ENCODE measurements around the gene NIPAL1.

Gene NIPAL1

DNA sequence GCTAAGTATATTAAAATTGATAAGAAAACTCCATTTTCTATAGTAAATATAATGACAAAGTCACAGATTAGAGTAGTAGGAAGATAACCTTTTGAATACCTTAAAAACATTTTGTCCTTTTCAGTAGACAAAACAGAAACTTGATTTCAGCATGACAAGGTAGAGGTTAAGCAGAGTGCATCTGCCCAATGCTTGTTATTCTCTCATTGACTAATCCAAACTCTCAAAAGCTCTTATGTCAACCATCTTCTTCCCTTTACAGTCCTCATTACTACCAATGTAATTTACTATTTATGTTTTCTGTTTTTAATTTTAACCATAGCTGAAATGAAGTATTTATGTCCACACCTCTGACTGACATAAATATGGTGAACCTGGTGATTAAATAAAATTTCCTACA lies 11.1 kb downstream of the NIPAL1 start:
- Histone ChIP-seq H3K36me3 (ENCODE audit: insufficient read depth, low read length) (no peaks in the 10 kb centered on the region), H3K4me1 (ENCODE audit: insufficient read depth, low read length) (no peaks in the 10 kb centered on the region), H3K9me3 (ENCODE audit: low read length) (no peaks in the 10 kb centered on the region), H3K27ac (ENCODE audit: low read depth, low read length) (no peak overlapping the region), H3K9ac (ENCODE audit: low read length) (no peak overlapping the region), H3K4me3 (ENCODE audit: low read depth in 1 of 2, low read length in 2 of 2) (no peak overlapping the region), H3K27me3 (ENCODE audit: control insufficient read depth in 1 of 2, insufficient read depth in 2 of 2, low read length in 2 of 2) (no peaks in the 10 kb centered on the region)

DNA sequence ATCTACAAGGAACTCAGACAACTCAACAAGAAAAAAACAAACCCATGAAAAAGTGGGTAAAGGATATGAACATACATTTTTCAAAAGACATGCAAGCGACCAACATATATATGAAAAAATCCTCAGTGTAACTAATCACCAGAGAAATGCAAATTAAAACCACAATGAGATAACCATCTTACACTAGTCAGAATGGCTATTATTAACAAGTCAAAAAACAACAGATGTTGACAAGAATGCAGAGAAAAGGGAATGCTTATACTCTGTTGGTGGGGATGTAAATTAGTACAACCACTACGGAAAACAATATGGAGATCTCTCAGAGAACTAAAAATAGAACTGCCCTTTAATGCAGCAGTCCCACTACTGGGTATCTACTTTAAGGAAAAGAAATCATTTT lies 12.1 kb downstream of the NIPAL1 start:
- Histone ChIP-seq H3K27me3 (ENCODE audit: control insufficient read depth in 1 of 2, insufficient read depth in 2 of 2, low read length in 2 of 2) (no peaks in the 10 kb centered on the region), H3K9me3 (ENCODE audit: low read length) (no peaks in the 10 kb centered on the region), H3K9ac (ENCODE audit: low read length) (no peak overlapping the region), H3K36me3 (ENCODE audit: insufficient read depth, low read length) (no peaks in the 10 kb centered on the region), H3K4me3 (ENCODE audit: low read depth in 1 of 2, low read length in 2 of 2) (no peak overlapping the region), H3K4me1 (ENCODE audit: insufficient read depth, low read length) (no peaks in the 10 kb centered on the region), H3K27ac (ENCODE audit: low read depth, low read length) (no peak overlapping the region)

DNA sequence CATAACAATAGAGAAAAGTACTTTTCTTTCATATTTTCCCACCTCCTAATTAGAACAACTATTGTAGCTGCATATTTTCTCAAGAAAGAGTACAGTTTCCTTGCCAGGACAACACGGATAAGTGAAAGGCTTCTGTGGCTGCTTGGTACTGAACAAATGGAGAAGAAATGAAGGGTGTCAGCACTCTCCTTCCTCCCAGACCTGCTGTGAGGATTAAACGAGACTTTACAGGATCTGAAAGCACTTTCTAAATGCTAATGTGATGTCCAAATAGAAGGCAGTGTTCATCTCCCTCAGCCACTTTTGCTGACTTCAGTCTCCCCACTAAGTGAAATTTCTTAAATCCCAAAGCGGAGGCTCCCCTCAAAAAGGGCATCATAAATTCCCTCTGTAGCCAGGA lies 13.9 kb downstream of the NIPAL1 start:
- Histone ChIP-seq H3K9ac (ENCODE audit: low read length) (no peak overlapping the region), H3K27me3 (ENCODE audit: control insufficient read depth in 1 of 2, insufficient read depth in 2 of 2, low read length in 2 of 2) (no peaks in the 10 kb centered on the region), H3K9me3 (ENCODE audit: low read length) (no peaks in the 10 kb centered on the region), H3K27ac (ENCODE audit: low read depth, low read length) (no peak overlapping the region), H3K4me1 (ENCODE audit: insufficient read depth, low read length) (no peaks in the 10 kb centered on the region), H3K4me3 (ENCODE audit: low read depth in 1 of 2, low read length in 2 of 2) (no peak overlapping the region), H3K36me3 (ENCODE audit: insufficient read depth, low read length) (no peaks in the 10 kb centered on the region)

DNA sequence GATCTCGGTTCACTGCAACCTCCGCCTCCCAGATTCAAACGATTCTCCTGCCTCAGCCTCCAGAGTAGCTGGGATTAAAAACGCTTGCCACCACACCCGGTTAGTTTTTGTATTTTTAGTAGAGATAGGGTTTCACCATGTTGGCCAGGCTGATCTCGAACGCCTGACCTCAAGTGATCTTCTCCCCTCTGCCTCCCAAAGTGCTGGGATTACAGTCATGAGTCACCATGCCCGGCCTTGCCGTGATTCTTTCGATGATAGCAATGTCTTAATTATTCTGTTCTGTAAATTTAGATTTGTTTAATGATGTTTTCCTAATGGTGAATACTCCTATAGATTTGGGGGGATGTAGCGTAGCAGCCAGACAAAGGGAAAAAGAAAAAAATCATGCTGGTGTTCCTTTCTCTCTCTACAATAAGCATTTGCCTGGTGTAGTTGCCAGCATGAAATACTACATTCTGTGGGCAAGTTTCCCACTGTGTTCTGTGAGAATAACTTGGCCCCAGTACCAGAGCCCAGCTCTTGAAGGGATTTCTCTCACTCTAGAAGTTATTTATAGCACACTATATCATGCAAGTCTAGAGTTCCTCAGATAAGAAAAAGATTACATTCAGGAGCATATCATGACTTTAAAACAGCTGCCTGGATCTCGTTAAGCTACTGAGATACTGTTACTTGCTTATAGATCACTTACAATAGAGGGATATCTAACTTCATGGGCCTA lies 15.4 kb downstream of the NIPAL1 start:
- no peaks in the 10 kb centered on the region for H3K36me3 ChIP-seq (ENCODE audit: insufficient read depth, low read length)
- H3K9me3 ChIP-seq (ENCODE audit: low read length), result no peaks in the 10 kb centered on the region
- no peak overlapping the region for H3K9ac ChIP-seq (ENCODE audit: low read length)
- no peaks in the 10 kb centered on the region for H3K27me3 ChIP-seq (ENCODE audit: control insufficient read depth in 1 of 2, insufficient read depth in 2 of 2, low read length in 2 of 2)
- no peaks in the 10 kb centered on the region for H3K4me1 ChIP-seq (ENCODE audit: insufficient read depth, low read length)
- no peak overlapping the region for H3K27ac ChIP-seq (ENCODE audit: low read depth, low read length)
- H3K4me3 ChIP-seq (ENCODE audit: low read depth in 1 of 2, low read length in 2 of 2), result no peak overlapping the region

- no peaks in the 10 kb centered on the region for H3K4me1 ChIP-seq (ENCODE audit: insufficient read depth, low read length)
- no peak overlapping the region for H3K9ac ChIP-seq (ENCODE audit: low read length)
- no peak overlapping the region for H3K4me3 ChIP-seq (ENCODE audit: low read depth in 1 of 2, low read length in 2 of 2)
- H3K9me3 ChIP-seq (ENCODE audit: low read length), result no peaks in the 10 kb centered on the region
- H3K36me3 ChIP-seq (ENCODE audit: insufficient read depth, low read length), result no peaks in the 10 kb centered on the region
- H3K27me3 ChIP-seq (ENCODE audit: control insufficient read depth in 1 of 2, insufficient read depth in 2 of 2, low read length in 2 of 2), result no peaks in the 10 kb centered on the region
- H3K27ac ChIP-seq (ENCODE audit: low read depth, low read length), result no peak overlapping the region
Observed at GRCh38 chr4:48032721-48033120, 16.1 kb downstream of the NIPAL1 start.

DNA sequence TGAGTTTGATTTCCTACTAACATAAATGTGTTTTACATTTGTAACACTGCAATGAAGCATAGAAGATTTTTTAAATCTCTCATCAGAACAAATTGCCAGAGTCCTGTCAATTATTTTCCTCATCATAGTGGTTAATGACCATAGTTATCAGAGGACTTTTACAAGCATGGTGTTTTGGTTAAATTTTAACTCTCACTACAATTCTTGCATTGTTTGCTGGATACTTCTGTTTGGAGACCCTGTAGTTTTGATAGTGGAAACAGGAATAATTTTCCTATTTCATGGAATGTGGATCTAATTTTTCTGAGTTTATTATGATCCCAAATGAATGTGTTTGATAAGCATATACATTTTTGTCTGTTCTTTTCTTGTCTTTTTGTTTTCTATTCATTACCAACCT lies 16.8 kb downstream of the NIPAL1 start:
- H3K9me3 ChIP-seq (ENCODE audit: low read length), result no peaks in the 10 kb centered on the region
- no peak overlapping the region for H3K4me3 ChIP-seq (ENCODE audit: low read depth in 1 of 2, low read length in 2 of 2)
- H3K36me3 ChIP-seq (ENCODE audit: insufficient read depth, low read length), result no peaks in the 10 kb centered on the region
- no peaks in the 10 kb centered on the region for H3K4me1 ChIP-seq (ENCODE audit: insufficient read depth, low read length)
- no peak overlapping the region for H3K27ac ChIP-seq (ENCODE audit: low read depth, low read length)
- no peaks in the 10 kb centered on the region for H3K27me3 ChIP-seq (ENCODE audit: control insufficient read depth in 1 of 2, insufficient read depth in 2 of 2, low read length in 2 of 2)
- no peak overlapping the region for H3K9ac ChIP-seq (ENCODE audit: low read length)

- Histone ChIP-seq H3K4me1 (ENCODE audit: insufficient read depth, low read length) (no peaks in the 10 kb centered on the region), H3K9ac (ENCODE audit: low read length) (no peak overlapping the region), H3K36me3 (ENCODE audit: insufficient read depth, low read length) (no peaks in the 10 kb centered on the region), H3K27me3 (ENCODE audit: control insufficient read depth in 1 of 2, insufficient read depth in 2 of 2, low read length in 2 of 2) (no peaks in the 10 kb centered on the region), H3K27ac (ENCODE audit: low read depth, low read length) (no peak overlapping the region), H3K9me3 (ENCODE audit: low read length) (no peaks in the 10 kb centered on the region), H3K4me3 (ENCODE audit: low read depth in 1 of 2, low read length in 2 of 2) (no peak overlapping the region)
Observed at GRCh38 chr4:48033825-48034413, 17.3 kb downstream of the NIPAL1 start.

DNA sequence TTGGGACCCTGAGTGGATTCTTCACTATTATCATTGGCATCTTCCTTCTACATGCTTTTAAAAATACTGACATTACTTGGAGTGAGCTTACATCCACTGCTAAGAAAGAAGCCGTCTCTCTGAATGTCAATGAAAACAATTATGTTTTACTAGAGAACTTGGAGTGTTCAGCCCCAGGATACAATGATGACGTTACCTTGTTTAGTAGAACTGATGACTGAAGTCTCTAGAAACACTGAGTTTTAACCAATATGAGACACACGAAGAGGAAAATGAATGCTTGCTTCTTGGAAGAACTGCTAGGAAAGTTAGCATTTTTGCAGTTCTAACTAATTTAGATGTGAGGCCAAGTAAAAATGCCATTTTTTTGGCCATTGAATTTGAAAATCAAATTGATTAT lies 19.4 kb downstream of the NIPAL1 start:
- Histone ChIP-seq H3K36me3 (ENCODE audit: insufficient read depth, low read length) (no peaks in the 10 kb centered on the region), H3K9ac (ENCODE audit: low read length) (no peak overlapping the region), H3K27me3 (ENCODE audit: control insufficient read depth in 1 of 2, insufficient read depth in 2 of 2, low read length in 2 of 2) (no peaks in the 10 kb centered on the region), H3K27ac (ENCODE audit: low read depth, low read length) (no peak overlapping the region), H3K4me1 (ENCODE audit: insufficient read depth, low read length) (no peaks in the 10 kb centered on the region), H3K4me3 (ENCODE audit: low read depth in 1 of 2, low read length in 2 of 2) (no peak overlapping the region), H3K9me3 (ENCODE audit: low read length) (no peaks in the 10 kb centered on the region)

- no peaks in the 10 kb centered on the region for H3K9me3 ChIP-seq (ENCODE audit: low read length)
- no peaks in the 10 kb centered on the region for H3K27me3 ChIP-seq (ENCODE audit: control insufficient read depth in 1 of 2, insufficient read depth in 2 of 2, low read length in 2 of 2)
- H3K36me3 ChIP-seq (ENCODE audit: insufficient read depth, low read length), result no peaks in the 10 kb centered on the region
- no peak overlapping the region for H3K4me3 ChIP-seq (ENCODE audit: low read depth in 1 of 2, low read length in 2 of 2)
- H3K9ac ChIP-seq (ENCODE audit: low read length), result no peak overlapping the region
- no peaks in the 10 kb centered on the region for H3K4me1 ChIP-seq (ENCODE audit: insufficient read depth, low read length)
- H3K27ac ChIP-seq (ENCODE audit: low read depth, low read length), result no peak overlapping the region
Observed at GRCh38 chr4:48037117-48037462, 20.5 kb downstream of the NIPAL1 start.

DNA sequence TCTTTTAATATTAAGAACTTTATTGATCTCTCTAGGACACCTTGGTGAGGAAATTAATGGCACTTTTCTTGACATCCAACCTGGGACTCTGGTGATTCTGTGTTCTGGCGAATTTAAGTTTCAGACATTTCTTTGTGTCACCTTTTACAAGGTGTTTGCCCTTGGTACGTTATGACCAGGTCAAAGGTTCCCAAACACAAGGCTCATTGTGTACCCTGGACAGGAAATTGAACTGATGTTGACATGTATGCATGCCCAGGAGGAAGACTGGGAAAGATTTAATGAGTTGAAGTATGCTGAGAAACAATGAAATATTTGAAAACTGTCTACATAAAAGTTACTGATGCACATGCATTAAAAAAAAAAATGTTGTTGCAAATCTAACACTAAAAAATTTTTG lies 22.1 kb downstream of the NIPAL1 start:
- Histone ChIP-seq H3K9ac (ENCODE audit: low read length) (no peak overlapping the region), H3K9me3 (ENCODE audit: low read length) (no peaks in the 10 kb centered on the region), H3K4me1 (ENCODE audit: insufficient read depth, low read length) (no peaks in the 10 kb centered on the region), H3K4me3 (ENCODE audit: low read depth in 1 of 2, low read length in 2 of 2) (no peak overlapping the region), H3K36me3 (ENCODE audit: insufficient read depth, low read length) (no peaks in the 10 kb centered on the region), H3K27ac (ENCODE audit: low read depth, low read length) (no peak overlapping the region), H3K27me3 (ENCODE audit: control insufficient read depth in 1 of 2, insufficient read depth in 2 of 2, low read length in 2 of 2) (no peaks in the 10 kb centered on the region)

DNA sequence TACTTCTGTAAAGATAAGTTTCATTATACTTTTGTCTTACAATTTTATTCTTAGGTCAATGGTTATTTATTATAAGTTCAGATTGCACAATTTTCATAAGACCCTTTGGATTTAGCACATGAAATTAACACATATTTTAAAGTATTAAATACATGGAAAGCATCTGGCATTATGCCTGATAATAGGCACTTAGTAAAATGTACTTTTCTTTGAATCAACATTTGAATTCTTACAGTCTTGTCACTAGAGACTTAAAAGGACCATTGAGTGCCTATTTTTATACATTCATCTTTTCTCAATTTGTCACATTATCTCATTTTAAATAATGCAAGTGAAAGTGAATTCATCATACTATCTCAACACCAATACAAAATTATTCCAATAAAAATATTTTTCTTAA lies 23.0 kb downstream of the NIPAL1 start:
- H3K9me3 ChIP-seq (ENCODE audit: low read length), result no peaks in the 10 kb centered on the region
- H3K4me3 ChIP-seq (ENCODE audit: low read depth in 1 of 2, low read length in 2 of 2), result no peak overlapping the region
- no peak overlapping the region for H3K27ac ChIP-seq (ENCODE audit: low read depth, low read length)
- H3K4me1 ChIP-seq (ENCODE audit: insufficient read depth, low read length), result no peaks in the 10 kb centered on the region
- H3K9ac ChIP-seq (ENCODE audit: low read length), result no peak overlapping the region
- H3K36me3 ChIP-seq (ENCODE audit: insufficient read depth, low read length), result no peaks in the 10 kb centered on the region
- H3K27me3 ChIP-seq (ENCODE audit: control insufficient read depth in 1 of 2, insufficient read depth in 2 of 2, low read length in 2 of 2), result no peaks in the 10 kb centered on the region

- no peaks in the 10 kb centered on the region for H3K9me3 ChIP-seq (ENCODE audit: low read length)
- H3K27ac ChIP-seq (ENCODE audit: low read depth, low read length), result no peak overlapping the region
- no peaks in the 10 kb centered on the region for H3K36me3 ChIP-seq (ENCODE audit: insufficient read depth, low read length)
- H3K4me3 ChIP-seq (ENCODE audit: low read depth in 1 of 2, low read length in 2 of 2), result no peak overlapping the region
- H3K27me3 ChIP-seq (ENCODE audit: control insufficient read depth in 1 of 2, insufficient read depth in 2 of 2, low read length in 2 of 2), result no peaks in the 10 kb centered on the region
- H3K9ac ChIP-seq (ENCODE audit: low read length), result no peak overlapping the region
- no peaks in the 10 kb centered on the region for H3K4me1 ChIP-seq (ENCODE audit: insufficient read depth, low read length)
Observed at GRCh38 chr4:48041535-48042137, 25.1 kb downstream of the NIPAL1 start.
